Endothelial cell of umbilical vein (primary cell): Measurements from ENCODE around the gene PKD1.
"Not testable (repeated sequence)": the region's sequence is repeated elsewhere in the genome, so short reads cannot be mapped to it uniquely, and the experiment has no call there.

ENCODE experiments used
- EZH2 ChIP-seq: IDR thresholded peaks from 2 replicates; pipeline ENCODE4 v1.6.1; 2012; ENCODE audit warnings: borderline replicate concordance, low read depth, mild to moderate bottlenecking, moderate library complexity, low read length, inconsistent platforms; ENCODE audit not compliant: severe bottlenecking
- POLR2A ChIP-seq: IDR thresholded peaks from 2 replicates; pipeline ENCODE4 v1.6.1; 2012; ENCODE audit warnings: low read depth, mild to moderate bottlenecking, control low read depth, low read length
- TF ChIP-seq, protein P1 (sequence below), 2 donors: IDR thresholded peaks; 1 replicate in 1 of 2; 2 replicates in 1 of 2; pipeline ENCODE4 v1.5.1; 2011; ENCODE audit warnings: low read length in 2 of 2, mild to moderate bottlenecking in 2 of 2, moderate library complexity in 2 of 2, control low read depth in 1 of 2, inconsistent platforms in 1 of 2, low read depth in 1 of 2; ENCODE audit not compliant: insufficient read depth in 1 of 2; ENCODE audit errors: extremely low read depth in 1 of 2

DNA sequence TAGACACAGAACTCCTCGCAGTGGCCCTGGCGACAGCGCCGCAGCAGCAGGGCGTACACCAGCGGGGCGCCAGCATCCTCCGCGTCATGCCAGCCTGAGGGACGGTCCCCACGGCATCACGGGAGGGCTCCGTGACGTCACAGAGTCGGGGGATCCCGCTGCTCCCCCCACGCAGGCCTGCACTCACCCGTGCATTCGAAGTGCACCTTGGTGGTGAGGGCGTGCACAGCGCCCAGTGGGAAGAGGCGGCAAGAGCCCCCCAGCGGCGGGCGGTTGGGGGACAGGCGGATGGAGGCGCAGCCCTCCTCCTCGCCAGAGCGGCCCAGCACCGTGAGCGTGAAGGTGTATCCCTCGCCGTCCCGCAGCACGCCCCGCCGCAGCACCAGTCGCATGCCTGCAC lies 29.5 kb downstream of the PKD1 start:
- TF ChIP-seq, protein P1, sequence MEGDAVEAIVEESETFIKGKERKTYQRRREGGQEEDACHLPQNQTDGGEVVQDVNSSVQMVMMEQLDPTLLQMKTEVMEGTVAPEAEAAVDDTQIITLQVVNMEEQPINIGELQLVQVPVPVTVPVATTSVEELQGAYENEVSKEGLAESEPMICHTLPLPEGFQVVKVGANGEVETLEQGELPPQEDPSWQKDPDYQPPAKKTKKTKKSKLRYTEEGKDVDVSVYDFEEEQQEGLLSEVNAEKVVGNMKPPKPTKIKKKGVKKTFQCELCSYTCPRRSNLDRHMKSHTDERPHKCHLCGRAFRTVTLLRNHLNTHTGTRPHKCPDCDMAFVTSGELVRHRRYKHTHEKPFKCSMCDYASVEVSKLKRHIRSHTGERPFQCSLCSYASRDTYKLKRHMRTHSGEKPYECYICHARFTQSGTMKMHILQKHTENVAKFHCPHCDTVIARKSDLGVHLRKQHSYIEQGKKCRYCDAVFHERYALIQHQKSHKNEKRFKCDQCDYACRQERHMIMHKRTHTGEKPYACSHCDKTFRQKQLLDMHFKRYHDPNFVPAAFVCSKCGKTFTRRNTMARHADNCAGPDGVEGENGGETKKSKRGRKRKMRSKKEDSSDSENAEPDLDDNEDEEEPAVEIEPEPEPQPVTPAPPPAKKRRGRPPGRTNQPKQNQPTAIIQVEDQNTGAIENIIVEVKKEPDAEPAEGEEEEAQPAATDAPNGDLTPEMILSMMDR (IDR thresholded peaks at IDR 0.05; ENCODE audit: extremely low read depth in 1 of 2, insufficient read depth in 1 of 2, low read depth in 1 of 2, low read length in 2 of 2), result not testable (repeated sequence)
- not testable (repeated sequence) for TF ChIP-seq POLR2A, EZH2
